HG03025 (cell line): ENCODE results near the gene PTPRB.
"Not testable (repeated sequence)": the region's sequence is repeated elsewhere in the genome, so short reads cannot be mapped to it uniquely, and the experiment has no call there.

Source experiments
- ATAC-seq: cut with Tn5 transposase; IDR thresholded peaks from one replicate; pipeline ENCODE4 v1.9.1; 2021; ENCODE audit warnings: mild to moderate bottlenecking, moderate library complexity; ENCODE audit not compliant: unreplicated experiment, low FRiP score

The PTPRB gene

GRCh38 chr12:70550180-70550577 is 87.0 kb downstream of the PTPRB start:
- ATAC-seq = no peak

GRCh38 chr12:70549340-70550179 is 87.7 kb downstream of the PTPRB start:
- ATAC-seq = no peak

GRCh38 chr12:70543444-70543843 is 93.8 kb downstream of the PTPRB start:
- ATAC-seq = no peak

- ATAC-seq = no peak
These were observed 96.2 kb downstream of the PTPRB start for GRCh38 chr12:70540996-70541395.

GRCh38 chr12:70536650-70537049 is 100.6 kb downstream of the PTPRB start:
- no peak for ATAC-seq

GRCh38 chr12:70535896-70536374 is 101.3 kb downstream of the PTPRB start:
- ATAC-seq = no peak

- no peak for ATAC-seq
These were observed 102.8 kb downstream of the PTPRB start for GRCh38 chr12:70534466-70534865.

- ATAC-seq = no peak
These were observed 107.6 kb downstream of the PTPRB start for GRCh38 chr12:70529647-70530046.

- no peak for ATAC-seq
These were observed 116.4 kb downstream of the PTPRB start for GRCh38 chr12:70520847-70521246.

GRCh38 chr12:70513426-70513825 is 123.8 kb downstream of the PTPRB start:
- ATAC-seq = no peak

- ATAC-seq = no peak
These were observed 129.1 kb downstream of the PTPRB start for GRCh38 chr12:70508178-70508577.

- ATAC-seq = no peak
These were observed 129.8 kb downstream of the PTPRB start for GRCh38 chr12:70507442-70507841.

GRCh38 chr12:70497508-70497907 is 139.7 kb downstream of the PTPRB start:
- ATAC-seq = no peak

- not testable (repeated sequence) for ATAC-seq
These were observed 144.3 kb downstream of the PTPRB start for GRCh38 chr12:70492904-70493303.

- not testable (repeated sequence) for ATAC-seq
These were observed 146.3 kb downstream of the PTPRB start for GRCh38 chr12:70490928-70491327.

GRCh38 chr12:70487440-70487839 is 149.8 kb downstream of the PTPRB start:
- ATAC-seq = no peak

- ATAC-seq = no peak
These were observed 150.6 kb downstream of the PTPRB start for GRCh38 chr12:70486588-70486987.

GRCh38 chr12:70485704-70486103 is 151.5 kb downstream of the PTPRB start:
- no peak for ATAC-seq

GRCh38 chr12:70484464-70484863 is 152.8 kb downstream of the PTPRB start:
- no peak for ATAC-seq

GRCh38 chr12:70482764-70483163 is 154.5 kb downstream of the PTPRB start:
- ATAC-seq = no peak

- no peak for ATAC-seq
These were observed 167.9 kb downstream of the PTPRB start for GRCh38 chr12:70469221-70469820.

GRCh38 chr12:70468741-70469140 is 168.5 kb downstream of the PTPRB start:
- ATAC-seq = no peak
